Putamen (tissue), 1 donor: ENCODE results near the gene TRIM28.

ENCODE experiments used
- DNase-seq: peaks from one replicate; pipeline ENCODE4 v3.0.0-alpha.2; 2016; ENCODE audit warnings: low spot score

TRIM28 gene

DNA sequence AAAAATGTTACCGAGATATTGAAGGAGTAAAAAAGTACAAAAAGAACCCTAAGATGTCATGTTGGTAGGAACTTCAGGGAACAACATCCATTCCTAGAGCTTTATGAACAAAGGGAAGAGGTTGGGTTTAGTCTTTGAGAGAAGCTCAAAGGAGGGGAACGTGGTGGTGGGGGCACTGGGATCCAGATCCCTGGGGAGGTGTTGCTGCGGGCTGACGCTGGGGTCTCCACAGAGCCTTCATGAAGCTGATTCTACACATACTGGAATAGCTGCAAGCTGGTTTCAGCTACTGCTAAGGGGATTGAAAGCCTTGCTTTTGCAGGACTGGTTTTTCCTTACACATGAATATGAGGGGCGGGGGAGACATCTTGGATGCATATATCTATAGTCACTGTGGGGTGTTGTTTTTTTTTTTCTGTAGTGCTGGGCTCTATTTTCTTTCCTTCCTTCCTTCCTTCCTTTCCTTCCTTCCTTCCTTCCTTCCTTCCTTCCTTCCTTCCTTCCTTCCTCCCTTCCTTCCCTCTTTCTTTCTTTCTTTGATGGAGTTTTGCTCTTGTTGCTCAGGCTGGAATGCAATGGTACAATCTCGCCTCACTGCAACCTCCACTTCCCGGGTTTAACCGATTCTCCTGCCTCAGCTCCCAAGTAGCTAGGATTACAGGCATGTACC, 35.7 kb downstream of the TRIM28 start:
- no peak for DNase-seq

DNA sequence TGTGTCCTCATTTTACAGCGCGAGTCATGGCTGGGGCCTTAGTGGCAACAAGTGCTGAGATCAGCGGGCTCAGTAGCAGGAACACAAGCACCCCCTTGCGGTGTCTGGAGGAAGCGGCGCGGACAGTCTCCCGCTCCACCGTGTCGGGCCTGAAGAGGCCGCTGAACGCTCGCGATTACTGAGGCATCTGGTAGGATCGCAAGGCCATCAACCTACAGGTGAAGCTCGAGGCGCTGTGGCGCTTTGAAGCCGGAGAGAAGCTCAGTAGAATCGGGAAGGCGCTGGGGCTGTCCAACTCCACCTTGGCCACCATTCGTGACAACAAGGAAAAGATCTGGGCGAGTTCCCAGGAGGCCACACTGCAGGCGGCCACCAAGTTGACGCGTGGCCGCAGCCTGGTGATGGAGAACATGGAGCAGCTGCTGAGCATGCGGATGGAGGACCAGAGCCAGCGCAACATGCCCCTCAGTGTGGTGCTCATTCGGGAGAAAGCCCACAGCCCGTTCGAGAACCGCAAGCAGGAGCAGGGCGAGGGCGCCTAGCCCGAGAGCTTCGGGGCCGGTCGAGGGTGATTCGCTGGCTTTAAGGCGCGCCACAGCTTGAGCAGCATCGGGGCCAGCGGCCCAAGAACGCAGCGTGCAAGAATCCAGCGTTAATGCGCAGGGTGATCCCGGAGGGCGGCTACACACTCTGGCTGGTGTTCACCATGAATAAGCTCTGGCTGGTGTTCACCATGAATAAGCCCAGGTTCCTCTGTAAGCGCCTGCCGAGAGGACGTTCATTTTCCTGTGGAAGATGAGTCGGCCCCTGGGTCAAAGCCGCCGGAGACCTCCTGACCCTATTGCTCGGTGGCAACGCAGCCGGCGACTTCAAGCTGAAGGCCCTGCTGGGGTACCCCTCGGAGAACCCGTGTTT, 37.6 kb downstream of the TRIM28 start:
- peak; percentile 63 for DNase-seq

DNA sequence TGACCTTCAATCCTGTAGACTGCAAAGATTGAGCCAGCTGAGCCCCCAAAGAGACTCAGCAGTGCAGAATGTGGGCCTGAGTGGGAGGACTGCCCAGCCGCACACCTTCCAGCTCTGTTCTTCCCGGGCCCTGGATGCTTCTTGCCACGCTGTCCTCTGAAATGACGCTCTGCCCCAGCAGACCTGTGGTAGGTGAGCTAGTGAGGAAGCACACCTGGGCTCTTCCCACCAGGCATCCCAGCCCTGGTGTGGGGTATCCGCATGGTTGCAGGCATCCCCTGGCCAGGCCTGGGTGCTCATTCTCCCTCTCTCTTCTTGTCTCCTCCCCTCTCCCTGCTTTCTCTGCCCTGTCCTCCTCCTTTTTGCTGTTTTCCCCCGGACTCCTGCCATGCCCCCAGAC, 39.1 kb downstream of the TRIM28 start:
- no peak for DNase-seq

DNA sequence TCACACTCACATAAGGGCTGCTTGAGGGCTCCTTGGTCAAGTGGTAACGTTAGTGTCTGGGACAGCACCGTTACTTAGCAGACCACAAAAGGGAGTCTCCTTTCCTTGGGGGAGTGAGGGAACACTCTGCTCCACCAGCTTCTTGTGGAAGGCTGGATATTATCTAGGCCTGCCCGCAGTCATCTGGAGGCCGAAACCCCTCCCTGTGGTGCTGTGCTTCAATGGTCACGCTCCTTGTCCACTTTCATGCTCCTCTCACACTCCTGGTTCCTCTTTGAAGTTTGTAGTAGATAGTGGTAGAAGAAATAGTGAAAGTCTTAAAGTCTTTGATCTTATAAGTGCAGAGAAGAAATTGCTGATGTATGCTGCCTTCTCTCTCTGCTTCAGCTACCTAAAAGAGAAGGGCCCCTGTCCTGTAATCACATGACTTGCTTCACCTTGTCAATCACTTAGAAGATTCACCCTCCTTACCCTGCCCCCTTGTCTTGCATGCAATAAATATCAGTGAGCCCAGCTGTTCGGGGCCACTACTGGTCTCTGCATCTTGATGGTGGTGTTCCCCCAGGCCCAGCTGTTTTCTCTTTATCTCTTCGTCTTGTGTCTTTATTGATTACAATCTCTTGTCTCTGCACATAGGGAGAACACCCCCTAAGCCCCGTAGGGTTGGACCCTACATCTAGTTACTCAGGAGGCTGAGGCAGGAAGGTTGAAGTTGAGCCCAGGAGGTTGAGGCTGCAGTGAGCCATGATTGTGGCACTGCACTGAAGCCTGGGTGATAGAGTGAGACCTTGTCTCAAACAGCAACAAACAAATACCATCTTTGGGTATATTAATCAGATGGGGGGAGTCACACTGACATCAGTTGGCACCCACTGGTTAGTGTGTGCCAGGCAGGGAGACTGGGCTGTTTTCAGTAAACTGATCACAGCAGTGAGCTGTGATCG, 40.9 kb downstream of the TRIM28 start:
- DNase-seq = no peak

DNA sequence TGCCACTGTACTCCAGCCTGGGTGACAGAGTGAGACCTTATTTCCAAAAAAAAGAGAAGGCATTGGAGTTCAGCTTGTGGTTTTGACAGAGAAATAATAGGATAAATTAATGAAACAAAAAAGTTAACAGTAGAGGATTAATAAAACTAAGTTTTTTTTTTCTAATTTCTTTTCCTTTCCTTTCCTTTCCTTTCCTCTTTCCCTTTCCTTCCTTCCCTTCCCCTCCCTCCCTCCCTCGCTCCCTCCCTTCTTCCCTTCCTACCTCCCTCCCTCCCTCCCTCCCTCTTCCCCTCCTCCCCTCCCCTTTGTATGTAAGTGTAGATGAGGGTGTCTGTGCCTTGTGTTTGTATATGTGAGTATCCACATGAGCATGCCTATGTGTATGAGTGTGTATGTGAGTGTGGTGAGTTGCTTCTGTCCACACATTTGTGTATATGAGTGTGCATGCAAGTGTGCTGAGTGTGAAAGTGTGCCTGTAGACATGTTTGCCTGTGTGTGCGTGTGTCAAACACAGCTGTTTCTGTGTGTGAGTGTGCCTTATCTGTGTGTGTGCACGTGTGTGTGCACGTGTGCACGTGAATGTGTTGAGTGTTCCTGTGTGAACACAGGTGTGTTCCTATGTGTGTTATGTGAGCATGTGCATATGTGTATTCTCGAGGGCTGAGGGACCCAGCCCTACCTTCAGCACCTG, 41.7 kb downstream of the TRIM28 start:
- DNase-seq = no peak

DNA sequence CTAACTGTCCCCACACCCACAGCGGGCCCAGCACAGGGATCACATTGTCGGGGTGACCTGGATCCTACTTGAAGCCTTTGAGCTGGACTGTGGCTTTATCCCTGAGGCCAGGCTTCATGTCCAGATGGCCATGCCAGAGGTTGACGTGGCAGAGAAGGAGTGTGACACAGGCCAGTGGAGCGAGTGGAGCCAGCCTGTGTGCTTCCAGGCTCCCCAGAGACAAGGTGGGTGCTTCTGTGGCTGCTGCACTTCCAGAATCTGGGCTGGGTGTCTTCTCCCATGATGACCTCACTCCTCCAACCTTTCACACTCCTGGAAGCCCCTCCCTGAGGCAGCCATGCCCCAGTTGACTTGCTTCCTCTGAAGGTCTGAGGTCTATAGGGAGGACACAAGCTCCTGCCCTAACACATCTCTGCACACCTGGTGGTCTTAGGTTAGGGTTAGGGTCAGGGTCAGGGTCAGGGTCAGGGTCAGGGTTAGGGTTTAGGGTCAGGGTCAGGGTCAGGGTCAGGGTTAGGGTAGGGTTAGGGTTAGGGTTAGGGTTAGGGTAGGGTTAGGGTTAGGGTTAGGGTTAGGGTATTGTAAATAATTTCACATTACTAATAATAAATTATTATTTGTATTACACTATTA, 42.4 kb downstream of the TRIM28 start:
- DNase-seq = no peak
